HUES6 (cell line): ENCODE measurements around the gene DDX42.

Experiments used
- H3K27ac ChIP-seq: 2 replicates; pipeline ENCODE4 v1.7.0; 2013; ENCODE audit warnings: low read depth, mild to moderate bottlenecking, low read length, inconsistent platforms
- H3K27me3 ChIP-seq: 2 replicates; pipeline ENCODE4 v1.6.1; 2013; ENCODE audit warnings: low read length; ENCODE audit not compliant: control insufficient read depth, insufficient read depth
- H3K36me3 ChIP-seq: 2 replicates; pipeline ENCODE4 v1.6.1; 2013; ENCODE audit warnings: low read length; ENCODE audit not compliant: control insufficient read depth, insufficient read depth
- H3K4me1 ChIP-seq: 2 replicates; pipeline ENCODE4 v1.6.1; 2013; ENCODE audit warnings: low read length; ENCODE audit not compliant: control insufficient read depth, insufficient read depth
- H3K4me3 ChIP-seq: 2 replicates; pipeline ENCODE4 v1.5.1; 2013; ENCODE audit warnings: low read depth, low read length
- H3K9ac ChIP-seq: one replicate; pipeline ENCODE4 v1.6.1; 2013; ENCODE audit warnings: mild to moderate bottlenecking, low read length
- H3K9me3 ChIP-seq: 2 replicates; pipeline ENCODE4 v1.6.1; 2013; ENCODE audit warnings: low read depth, low read length; ENCODE audit not compliant: control insufficient read depth, insufficient read depth

The DDX42 gene, protein sequence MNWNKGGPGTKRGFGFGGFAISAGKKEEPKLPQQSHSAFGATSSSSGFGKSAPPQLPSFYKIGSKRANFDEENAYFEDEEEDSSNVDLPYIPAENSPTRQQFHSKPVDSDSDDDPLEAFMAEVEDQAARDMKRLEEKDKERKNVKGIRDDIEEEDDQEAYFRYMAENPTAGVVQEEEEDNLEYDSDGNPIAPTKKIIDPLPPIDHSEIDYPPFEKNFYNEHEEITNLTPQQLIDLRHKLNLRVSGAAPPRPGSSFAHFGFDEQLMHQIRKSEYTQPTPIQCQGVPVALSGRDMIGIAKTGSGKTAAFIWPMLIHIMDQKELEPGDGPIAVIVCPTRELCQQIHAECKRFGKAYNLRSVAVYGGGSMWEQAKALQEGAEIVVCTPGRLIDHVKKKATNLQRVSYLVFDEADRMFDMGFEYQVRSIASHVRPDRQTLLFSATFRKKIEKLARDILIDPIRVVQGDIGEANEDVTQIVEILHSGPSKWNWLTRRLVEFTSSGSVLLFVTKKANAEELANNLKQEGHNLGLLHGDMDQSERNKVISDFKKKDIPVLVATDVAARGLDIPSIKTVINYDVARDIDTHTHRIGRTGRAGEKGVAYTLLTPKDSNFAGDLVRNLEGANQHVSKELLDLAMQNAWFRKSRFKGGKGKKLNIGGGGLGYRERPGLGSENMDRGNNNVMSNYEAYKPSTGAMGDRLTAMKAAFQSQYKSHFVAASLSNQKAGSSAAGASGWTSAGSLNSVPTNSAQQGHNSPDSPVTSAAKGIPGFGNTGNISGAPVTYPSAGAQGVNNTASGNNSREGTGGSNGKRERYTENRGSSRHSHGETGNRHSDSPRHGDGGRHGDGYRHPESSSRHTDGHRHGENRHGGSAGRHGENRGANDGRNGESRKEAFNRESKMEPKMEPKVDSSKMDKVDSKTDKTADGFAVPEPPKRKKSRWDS

DNA sequence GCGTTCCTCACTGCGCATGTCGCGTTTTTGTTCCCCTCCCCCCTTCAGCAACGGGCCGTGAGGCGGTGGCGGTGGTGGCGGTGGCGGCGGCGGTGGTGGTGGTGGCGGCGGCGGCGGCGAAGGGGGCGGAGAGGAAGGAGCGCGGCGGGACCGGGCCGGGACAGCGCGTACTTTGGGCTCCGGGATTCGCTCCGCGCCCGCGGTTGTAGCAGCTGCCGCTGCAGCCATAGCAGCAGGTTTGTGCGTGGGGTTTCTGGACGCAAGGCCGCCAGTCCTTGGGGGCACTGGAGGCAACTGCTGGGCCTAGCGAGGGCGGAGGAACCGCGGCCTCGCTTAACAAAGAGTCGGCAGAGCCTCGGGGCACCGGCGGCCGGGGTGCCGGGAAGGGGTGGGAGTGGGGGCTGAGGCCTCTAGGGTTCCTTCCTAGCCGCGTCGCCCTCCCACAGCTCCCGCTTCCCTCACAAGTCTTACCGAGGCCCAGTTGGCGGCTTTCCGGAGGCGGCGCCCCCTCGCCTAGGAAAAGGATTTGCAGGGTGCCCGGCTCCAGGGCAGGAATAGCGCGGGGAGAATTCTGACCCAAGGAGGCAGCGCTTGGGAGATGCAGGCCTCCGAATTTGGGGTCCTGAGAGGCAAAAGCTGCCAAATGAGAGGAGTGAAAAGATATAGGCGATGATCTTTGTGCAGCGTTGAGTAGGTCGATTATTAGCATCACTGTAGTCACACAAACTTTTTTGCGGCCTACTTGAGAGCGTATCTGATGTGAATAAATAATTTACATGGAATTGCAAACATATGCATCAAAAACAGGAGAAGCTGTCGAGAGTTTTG lies at the start of gene DDX42:
Gene DDX42 (plus strand): TSS at position 30 of the 828 bp plus-strand sequence. CDS start 12,880 bp downstream, outside the sequence.
- Histone ChIP-seq H3K9me3 (no peaks in the 10 kb centered on the region), H3K4me1 (0 out of 2 replicates have a peak, but pooled peaks cover 8% of the 10 kb centered on the region), H3K4me3 (peak within 1 kb of the TSS; percentile 91), H3K36me3 (peaks cover 33% of the 10 kb centered on the region), H3K9ac (peak within 1 kb of the TSS; percentile 94), H3K27me3 (no peaks in the 10 kb centered on the region), H3K27ac (peak within 1 kb of the TSS; percentile 96)

DNA sequence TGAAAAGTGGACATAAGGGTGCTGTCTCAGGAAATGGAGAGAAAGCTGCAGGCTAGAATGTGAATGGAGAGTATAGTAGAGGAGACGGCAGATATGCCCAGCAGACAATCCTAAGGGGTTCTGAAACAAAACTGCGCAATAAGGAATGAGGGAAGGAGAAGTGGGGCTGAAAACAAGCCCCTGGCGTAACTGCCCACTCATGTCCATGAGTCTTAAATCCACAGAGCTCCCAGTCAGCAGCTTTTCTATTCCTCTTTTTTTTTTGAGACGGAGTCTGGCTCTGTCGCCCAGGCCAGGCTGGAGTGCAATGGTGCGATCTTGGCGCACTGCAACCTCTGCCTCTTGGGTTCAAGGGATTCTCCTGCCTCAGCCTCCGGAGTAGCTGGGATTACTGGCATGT lies 38.3 kb upstream of the DDX42 start:
- Histone ChIP-seq H3K9ac (no peak overlapping the region), H3K27ac (no peak overlapping the region), H3K27me3 (no peaks in the 10 kb centered on the region), H3K4me3 (no peak overlapping the region), H3K9me3 (no peaks in the 10 kb centered on the region), H3K36me3 (no peaks in the 10 kb centered on the region), H3K4me1 (0 out of 2 replicates have a peak, but pooled peaks cover 3% of the 10 kb centered on the region)

DNA sequence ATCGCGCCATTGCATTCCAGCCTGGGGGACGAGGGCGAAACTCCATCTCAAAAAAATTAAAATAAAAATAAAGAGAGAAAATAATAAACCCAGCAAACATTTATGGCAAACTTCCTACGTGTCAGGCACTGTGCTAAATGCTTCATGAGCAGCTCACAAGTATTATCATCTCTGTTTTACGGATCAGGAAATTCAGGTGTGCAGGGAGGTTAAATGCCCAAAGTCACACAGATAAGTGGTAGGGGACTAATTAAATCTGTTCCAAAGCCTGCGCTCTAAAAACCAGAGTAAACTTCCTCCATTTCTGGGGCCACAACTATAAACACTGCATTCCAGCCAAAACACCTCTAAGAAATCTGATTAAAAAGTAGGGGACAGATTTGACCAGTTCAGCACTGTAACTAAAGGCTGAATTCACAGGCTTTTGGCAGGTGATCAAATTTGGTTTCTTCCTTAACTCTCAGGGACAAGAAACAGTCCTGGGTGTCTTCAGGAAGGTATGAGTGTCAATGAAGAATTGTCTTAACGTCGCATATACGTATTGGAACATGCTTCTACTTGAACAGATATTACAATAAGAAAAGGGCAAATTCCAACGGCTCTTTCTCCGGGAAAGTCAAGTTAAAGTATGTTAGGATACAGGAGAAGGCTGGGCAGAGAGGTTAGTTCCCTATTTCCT lies 33.4 kb upstream of the DDX42 start:
- Histone ChIP-seq H3K9ac (peak overlapping the region; percentile 93), H3K27ac (no peak overlapping the region; the same call in 1 of the 2 replicates), H3K4me1 (0 out of 2 replicates have a peak, but pooled peaks cover 3% of the 10 kb centered on the region), H3K27me3 (no peaks in the 10 kb centered on the region), H3K4me3 (peak overlapping the region; percentile 89), H3K9me3 (no peaks in the 10 kb centered on the region), H3K36me3 (peaks cover 3% of the 10 kb centered on the region; the same call in 1 of the 2 replicates)

DNA sequence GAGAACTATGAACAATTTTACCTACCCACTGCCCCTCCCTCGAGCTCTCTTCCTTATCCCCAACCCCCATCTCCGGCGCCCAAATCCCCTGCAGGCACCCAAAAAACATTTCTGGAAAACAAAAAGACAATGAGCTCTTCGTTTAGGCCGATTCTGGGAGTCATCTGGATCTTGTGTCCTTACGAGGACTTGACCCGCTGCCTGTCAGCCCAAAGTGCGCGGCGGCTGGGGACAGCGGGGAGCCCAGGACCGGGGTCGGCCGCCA lies 32.9 kb upstream of the DDX42 start:
- 0 out of 2 replicates have a peak, but pooled peaks cover 3% of the 10 kb centered on the region for H3K4me1 ChIP-seq
- H3K4me3 ChIP-seq, result peak overlapping the region; percentile 89
- peak overlapping the region; percentile 83 for H3K27ac ChIP-seq
- peak overlapping the region; percentile 93 for H3K9ac ChIP-seq
- H3K9me3 ChIP-seq, result no peaks in the 10 kb centered on the region
- H3K36me3 ChIP-seq, result peaks cover 7% of the 10 kb centered on the region
- H3K27me3 ChIP-seq, result no peaks in the 10 kb centered on the region

DNA sequence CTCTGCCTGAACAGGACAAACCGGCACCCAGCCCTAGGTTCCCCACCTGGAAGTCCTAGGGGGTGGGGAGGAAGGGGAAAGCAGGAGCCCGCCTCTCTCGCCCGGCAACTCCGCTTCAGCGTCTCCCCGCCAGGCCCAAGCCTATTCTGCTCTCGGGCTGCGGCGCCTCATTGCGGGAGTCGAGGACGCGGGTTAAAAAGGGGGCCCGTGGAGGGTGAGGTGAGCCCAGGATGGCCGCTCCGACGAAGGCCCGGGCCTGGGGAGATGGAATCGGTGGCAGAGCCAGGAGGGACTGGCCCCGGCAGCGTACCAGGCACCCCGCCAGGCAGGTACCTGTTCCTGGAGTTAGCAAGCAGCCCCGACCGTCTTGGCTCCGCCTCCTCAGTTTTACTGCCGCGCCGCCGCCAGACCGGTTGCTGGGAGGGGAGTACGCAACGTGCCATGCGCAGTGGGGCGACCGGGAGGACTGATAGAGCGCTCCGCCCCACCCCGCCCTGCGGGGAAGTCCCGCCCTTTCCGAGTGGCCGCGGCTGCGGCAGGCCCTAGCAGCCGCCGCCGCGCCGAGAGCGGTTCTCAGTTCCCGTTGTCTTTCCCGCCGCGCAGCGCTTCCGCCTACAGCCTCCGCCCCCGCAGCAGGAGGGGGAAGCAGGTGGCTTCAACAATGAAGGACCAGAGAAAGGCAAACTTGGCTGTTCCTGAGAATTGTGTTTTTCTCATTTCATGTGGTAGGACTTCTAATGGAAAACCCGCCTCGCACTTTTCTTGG lies 32.4 kb upstream of the DDX42 start, which contains the start of gene STRADA:
Gene STRADA (minus strand): TSS at position 392 of the 766 bp plus-strand sequence. CDS start 13,430 bp downstream, outside the sequence.
- Histone ChIP-seq H3K9me3 (no peaks in the 10 kb centered on the region), H3K4me3 (peak within 1 kb of the TSS; percentile 89), H3K4me1 (0 out of 2 replicates have a peak, but pooled peaks cover 3% of the 10 kb centered on the region), H3K27ac (peak within 1 kb of the TSS; percentile 83), H3K27me3 (no peaks in the 10 kb centered on the region), H3K9ac (peak within 1 kb of the TSS; percentile 93), H3K36me3 (peaks cover 12% of the 10 kb centered on the region)

DNA sequence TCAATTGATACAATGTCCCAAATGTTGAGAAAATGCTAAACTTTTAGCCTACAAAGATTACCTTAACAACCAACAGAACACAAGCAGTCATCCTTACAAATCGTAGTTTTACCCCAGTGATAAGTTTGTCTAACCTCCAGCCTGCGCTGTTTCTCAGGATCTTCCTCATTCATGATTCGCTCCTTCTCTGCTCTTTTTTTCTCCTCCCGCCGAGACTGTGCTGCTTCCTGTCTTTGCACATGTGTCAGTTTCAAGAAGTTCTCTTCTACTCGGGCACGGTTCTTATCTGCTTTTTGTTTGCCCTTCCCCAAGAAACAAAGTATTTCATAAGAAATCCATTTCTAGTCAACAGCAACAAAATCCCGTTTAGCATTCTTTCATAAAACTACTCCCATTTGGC lies 22.2 kb upstream of the DDX42 start:
- H3K4me3 ChIP-seq, result no peak overlapping the region
- no peaks in the 10 kb centered on the region for H3K9me3 ChIP-seq
- no peaks in the 10 kb centered on the region for H3K27me3 ChIP-seq
- no peaks in the 10 kb centered on the region for H3K4me1 ChIP-seq
- no peak overlapping the region for H3K27ac ChIP-seq
- no peak overlapping the region for H3K9ac ChIP-seq
- H3K36me3 ChIP-seq, result peaks cover 91% of the 10 kb centered on the region

DNA sequence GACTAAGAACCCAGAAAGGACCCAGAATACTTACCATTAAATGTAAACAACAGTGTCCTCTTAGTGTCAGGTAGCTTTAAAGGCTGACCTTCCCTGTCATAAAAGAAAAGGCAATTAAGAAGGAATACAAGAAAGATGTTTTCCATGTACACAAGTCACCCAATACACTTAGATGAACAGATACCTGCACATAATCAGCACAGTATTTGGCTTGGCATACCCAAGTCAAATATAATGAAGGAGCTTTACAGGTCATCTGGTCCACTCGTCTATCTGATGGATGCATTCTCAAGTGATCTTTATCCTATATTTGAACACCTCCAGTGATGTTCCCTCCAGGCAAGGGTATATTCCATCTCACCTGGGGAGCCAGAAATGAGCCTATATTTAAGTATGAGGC lies 21.3 kb upstream of the DDX42 start:
- H3K27me3 ChIP-seq, result no peaks in the 10 kb centered on the region
- H3K9me3 ChIP-seq, result no peaks in the 10 kb centered on the region
- no peak overlapping the region for H3K27ac ChIP-seq
- H3K36me3 ChIP-seq, result peaks cover 91% of the 10 kb centered on the region
- no peak overlapping the region for H3K4me3 ChIP-seq
- no peaks in the 10 kb centered on the region for H3K4me1 ChIP-seq
- H3K9ac ChIP-seq, result no peak overlapping the region

DNA sequence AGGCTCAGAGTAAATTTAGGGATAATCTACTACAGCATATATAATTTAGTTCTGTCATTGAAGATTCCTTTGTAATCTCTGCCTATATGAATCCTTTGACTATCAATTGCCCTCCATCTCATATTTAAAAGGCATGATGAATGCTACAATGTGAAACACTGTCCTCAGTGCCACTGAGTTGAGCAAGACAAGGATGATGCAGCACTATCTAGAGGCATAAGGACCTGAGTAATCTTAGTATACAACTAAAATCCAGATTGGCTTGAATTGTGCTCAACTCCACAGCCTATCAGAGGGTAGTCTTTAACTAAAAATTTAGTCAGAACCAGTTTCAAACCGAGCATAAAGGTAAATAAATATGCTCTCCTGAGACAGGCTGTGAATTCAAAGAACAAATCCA lies 20.8 kb upstream of the DDX42 start:
- Histone ChIP-seq H3K9ac (no peak overlapping the region), H3K4me1 (no peaks in the 10 kb centered on the region), H3K4me3 (no peak overlapping the region), H3K27ac (no peak overlapping the region), H3K9me3 (no peaks in the 10 kb centered on the region), H3K27me3 (no peaks in the 10 kb centered on the region), H3K36me3 (peaks cover 91% of the 10 kb centered on the region)

DNA sequence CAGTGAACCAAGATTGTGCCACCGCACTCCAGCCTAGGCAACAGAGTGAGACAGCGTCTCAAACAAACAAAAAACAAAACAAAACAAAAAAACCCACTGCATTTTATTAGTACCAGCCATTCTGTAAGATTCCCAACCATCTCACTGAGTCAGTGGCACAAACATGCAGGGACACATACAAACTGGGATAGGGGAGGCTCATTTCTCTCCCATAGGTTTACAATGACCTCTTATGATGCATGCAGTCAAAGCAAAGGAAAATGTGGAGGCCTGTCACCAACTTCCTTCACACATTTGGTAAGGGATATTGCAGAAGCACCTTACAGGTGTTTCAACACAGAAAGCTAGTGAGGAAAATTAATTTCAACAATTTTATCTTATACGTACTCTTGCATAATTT lies 19.9 kb upstream of the DDX42 start:
- no peaks in the 10 kb centered on the region for H3K4me1 ChIP-seq
- no peaks in the 10 kb centered on the region for H3K9me3 ChIP-seq
- no peaks in the 10 kb centered on the region for H3K27me3 ChIP-seq
- H3K27ac ChIP-seq, result no peak overlapping the region
- H3K9ac ChIP-seq, result no peak overlapping the region
- H3K4me3 ChIP-seq, result no peak overlapping the region
- peaks cover 93% of the 10 kb centered on the region for H3K36me3 ChIP-seq
